NCI-H146 treated with DMSO at 0.1 percent for 48 hours (cell line): ENCODE measurements around the gene MEPE.

ENCODE experiments used
- DNase-seq: peaks from one replicate; lab custom pipeline; 2025; ENCODE audit not compliant: unreplicated experiment; lab: John Stamatoyannopoulos, UW

The MEPE gene

GRCh38 chr4:87832669-87833068 lies at the start of gene MEPE:
Gene MEPE, plus strand, starts transcription at chr4:87832969. Its CDS starts 1,746 bp downstream, at chr4:87834715.
- DNase-seq = no peak

GRCh38 chr4:87783781-87784180 lies 49.0 kb upstream of the MEPE start:
- DNase-seq = no peak

- no peak for DNase-seq
These were observed 46.8 kb upstream of the MEPE start for GRCh38 chr4:87785731-87786509.

- DNase-seq = no peak
These were observed 33.3 kb upstream of the MEPE start, which contains the start of gene IBSP for GRCh38 chr4:87799301-87800113. Gene IBSP, plus strand, starts transcription at chr4:87799554. Its CDS starts 2,808 bp downstream, at chr4:87802362.

- no peak for DNase-seq
These were observed 29.9 kb upstream of the MEPE start for GRCh38 chr4:87802858-87803257.

- DNase-seq = no peak
These were observed 29.3 kb upstream of the MEPE start for GRCh38 chr4:87803421-87803820.

DNA sequence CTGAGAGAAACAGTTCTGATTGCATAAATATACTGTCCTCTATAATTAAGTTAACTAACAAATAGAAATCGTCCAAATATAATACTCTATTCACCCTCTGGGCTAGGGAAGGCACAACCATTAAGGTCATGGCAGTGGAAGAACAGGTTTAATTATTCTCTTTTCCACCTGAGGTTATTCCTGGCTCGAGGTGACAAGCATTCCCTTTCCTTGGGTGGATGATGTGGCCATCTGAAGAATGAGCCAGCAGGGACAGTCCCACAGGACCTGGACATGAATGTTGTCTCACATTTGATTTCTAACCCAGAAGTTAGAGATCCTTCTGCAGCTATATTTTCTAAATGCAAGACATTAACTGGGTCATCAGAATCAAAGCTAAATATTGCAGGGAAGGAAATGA lies 27.9 kb upstream of the MEPE start:
- no peak for DNase-seq

DNA sequence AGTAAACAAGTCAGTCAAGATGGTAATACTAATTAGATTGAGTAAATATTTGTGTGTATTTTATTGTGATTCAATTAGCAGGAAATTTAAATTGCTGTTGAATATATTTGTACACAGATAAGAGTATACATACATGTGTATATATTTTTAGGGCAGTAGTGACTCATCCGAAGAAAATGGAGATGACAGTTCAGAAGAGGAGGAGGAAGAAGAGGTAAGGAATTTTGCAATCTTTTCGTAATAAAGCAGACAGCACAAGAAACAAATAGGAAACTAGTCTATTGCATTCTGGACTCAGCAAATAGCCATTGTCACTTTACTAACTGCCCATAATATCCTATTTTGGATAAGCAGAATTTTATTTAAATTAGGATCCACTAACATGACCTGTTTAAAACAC lies 26.8 kb upstream of the MEPE start:
- no peak for DNase-seq

DNA sequence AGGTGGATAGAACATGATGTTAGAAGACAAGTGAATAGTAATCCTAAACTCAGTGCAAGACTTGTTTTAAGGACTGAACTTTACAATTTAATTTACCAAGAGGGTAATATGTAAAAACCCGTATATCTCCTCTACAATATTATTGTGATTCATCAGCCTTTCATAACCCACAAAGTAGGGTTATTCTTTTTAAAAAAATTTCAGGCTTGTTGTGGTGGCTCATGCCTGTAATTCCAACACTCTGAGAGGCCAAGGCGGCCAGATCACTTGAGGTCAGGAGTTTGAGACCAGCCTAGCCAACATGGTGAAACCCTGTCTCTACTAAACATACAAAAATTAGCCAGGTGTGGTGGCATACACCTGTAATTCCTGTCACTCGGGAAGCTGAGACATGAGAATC lies 26.2 kb upstream of the MEPE start:
- DNase-seq = no peak

GRCh38 chr4:87807402-87807801 lies 25.4 kb upstream of the MEPE start:
- DNase-seq = no peak

GRCh38 chr4:87811977-87812376 lies 20.8 kb upstream of the MEPE start:
- DNase-seq = no peak

GRCh38 chr4:87819281-87819919 lies 13.4 kb upstream of the MEPE start:
- no peak for DNase-seq

DNA sequence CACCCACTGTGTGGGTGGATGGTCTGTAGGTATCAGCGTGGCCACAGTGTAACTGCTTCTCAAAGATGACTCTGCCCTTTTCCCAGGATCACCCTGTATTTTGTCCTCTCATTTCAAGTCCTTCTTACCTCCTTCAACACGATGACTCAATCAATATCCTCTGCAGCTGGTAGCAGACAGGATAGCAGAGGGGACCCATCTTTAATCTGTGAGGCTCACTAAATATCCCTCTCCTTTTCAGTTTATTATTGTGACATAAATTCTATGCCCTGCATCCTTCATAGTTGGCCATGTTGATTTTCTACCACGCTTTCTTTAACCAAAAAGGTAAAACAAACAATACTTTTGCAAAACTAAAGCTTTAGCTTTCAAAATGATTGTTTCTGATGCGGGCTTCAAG lies 9.6 kb upstream of the MEPE start:
- DNase-seq = no peak

GRCh38 chr4:87823724-87824123 lies 9.0 kb upstream of the MEPE start:
- DNase-seq = no peak

GRCh38 chr4:87824352-87824751 lies 8.4 kb upstream of the MEPE start:
- no peak for DNase-seq

DNA sequence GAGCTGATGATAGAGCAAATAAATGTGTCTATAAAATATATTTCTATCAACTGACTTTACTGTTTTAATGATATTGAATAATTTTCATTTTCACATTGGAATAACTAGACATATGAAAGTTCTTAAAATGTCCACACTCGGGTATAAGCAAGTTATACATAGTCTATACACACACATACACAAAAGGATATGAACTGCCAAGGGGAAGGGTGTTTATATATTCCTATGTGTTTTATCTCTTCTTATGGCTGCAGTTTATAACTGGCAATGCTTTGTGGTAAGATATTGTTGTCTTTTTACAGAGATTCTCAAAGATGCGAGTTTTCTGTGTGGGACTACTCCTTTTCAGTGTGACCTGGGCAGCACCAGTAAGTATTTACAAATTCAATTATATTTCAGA lies 1.6 kb downstream of the MEPE start:
- no peak for DNase-seq

DNA sequence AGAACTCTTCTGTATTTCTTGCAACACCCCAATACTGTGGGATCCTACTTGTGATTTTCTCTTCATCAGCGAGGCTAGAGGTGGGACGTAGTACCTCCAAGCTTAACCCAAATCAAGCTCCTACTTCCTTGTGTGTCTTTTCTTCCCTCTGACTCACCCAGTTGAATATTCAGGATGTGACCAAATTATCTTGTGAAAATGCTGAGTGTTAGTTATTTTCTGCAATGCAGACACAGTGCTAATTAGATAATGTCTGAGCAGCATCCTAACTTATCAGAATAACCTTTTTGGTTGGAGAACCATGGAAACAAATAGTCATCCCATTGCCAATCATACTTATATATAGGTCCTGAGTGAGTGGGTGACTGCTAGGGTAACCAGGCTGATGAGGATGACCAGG lies 2.4 kb downstream of the MEPE start:
- no peak for DNase-seq

DNA sequence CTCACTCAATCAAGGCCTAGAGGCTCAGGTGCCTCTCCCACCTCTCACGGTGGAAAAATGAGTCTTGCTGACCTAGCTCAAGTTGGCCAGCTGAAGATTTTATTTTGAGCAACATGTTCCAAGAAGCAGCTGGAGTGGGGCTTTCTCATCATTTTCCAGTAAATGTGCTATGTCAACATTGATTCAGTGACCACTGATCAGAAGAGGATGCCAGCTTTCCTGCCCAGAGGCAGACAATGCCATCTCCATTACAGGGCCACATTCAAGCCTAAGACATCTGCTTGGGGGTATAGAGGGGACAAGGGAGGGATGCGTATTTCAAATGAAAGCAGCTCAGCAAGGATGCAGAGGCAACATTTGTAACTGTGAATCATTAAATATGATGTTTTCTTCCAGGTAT lies 3.0 kb downstream of the MEPE start:
- DNase-seq = no peak

GRCh38 chr4:87838205-87838604 lies 5.4 kb downstream of the MEPE start:
- no peak for DNase-seq

DNA sequence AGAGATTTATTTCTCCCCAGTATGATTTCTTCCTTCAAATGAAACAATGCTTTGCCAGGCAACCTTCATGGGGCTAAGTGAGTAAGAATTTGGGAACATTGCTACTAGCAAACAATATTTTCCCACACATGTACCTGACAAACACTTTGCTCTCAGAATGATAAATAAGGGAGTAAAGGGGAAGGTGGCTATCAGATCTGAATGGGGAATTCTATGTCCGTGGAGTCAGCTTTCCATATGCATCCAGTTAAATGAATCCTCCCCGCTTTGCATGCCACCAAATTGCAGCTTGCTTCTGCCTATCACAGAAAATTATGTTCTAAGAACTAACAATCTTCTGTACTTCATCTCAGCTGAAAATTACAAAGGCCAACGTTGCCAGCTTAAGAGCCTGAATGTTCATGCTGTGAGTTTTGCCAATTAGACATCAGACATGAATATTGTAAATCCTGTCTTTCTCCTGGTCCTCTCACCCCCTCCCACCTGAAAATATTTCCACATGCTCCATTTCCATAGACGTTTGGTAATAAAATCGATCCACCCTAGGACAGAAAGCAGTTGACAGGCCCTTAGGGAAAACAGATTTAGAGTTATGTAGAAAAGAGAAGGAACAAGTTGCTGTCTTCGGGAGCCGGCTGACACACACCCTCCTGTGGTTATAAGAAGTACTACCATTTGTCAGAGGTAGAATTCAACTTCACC lies 6.3 kb downstream of the MEPE start:
- no peak for DNase-seq

DNA sequence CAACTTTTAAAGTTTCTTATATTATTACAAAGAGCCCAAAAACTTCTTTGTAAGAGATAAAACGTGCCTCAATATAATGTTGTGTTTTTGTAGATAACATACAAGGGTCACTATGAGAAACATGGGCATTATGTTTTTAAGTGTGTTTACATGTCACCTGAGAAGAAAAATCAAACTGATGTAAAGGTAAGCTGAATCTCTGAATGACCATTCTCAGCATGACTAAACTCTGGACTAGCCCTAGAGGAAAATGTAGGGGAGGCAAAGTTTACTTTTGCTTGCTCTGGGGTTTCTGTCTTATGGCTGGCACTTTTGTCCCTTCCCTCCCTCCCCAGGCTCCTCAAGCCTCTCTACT lies 6.8 kb downstream of the MEPE start:
- DNase-seq = no peak
